Esophagus (tissue), 2 donors: Measurements from ENCODE around the gene FHOD3. TPM values are rescaled to one million over a fixed set of nuclear protein-coding genes. Genes with fewer than 3 reads are reported as not detected.

Experiments
- H3K27ac ChIP-seq, 2 donors: one replicate each; pipeline ENCODE4 v1.5.1; 2013; ENCODE audit warnings: low read depth in 2 of 2, mild to moderate bottlenecking in 2 of 2, inconsistent platforms in 1 of 2, low read length in 1 of 2, moderate library complexity in 1 of 2
- H3K27me3 ChIP-seq, 2 donors: one replicate each; pipeline ENCODE4 v1.6.1; 2013; ENCODE audit warnings: low read length in 2 of 2, control low read depth in 1 of 2, mild to moderate bottlenecking in 1 of 2; ENCODE audit not compliant: insufficient read depth in 2 of 2, control insufficient read depth in 1 of 2
- H3K36me3 ChIP-seq, 2 donors: one replicate each; pipeline ENCODE4 v1.6.1; 2013; ENCODE audit warnings: low read length in 1 of 2; ENCODE audit not compliant: control insufficient read depth in 2 of 2, insufficient read depth in 2 of 2
- H3K4me1 ChIP-seq, 2 donors: one replicate each; pipeline ENCODE4 v1.6.1; 2013; ENCODE audit warnings: low read length in 1 of 2; ENCODE audit not compliant: control insufficient read depth in 2 of 2, insufficient read depth in 2 of 2
- H3K4me3 ChIP-seq, 2 donors: one replicate each; pipeline ENCODE4 v1.5.1; 2013; ENCODE audit warnings: low read length in 2 of 2, mild to moderate bottlenecking in 2 of 2, low read depth in 1 of 2, moderate library complexity in 1 of 2
- H3K9me3 ChIP-seq, 2 donors: one replicate each; pipeline ENCODE4 v1.6.1; 2013; ENCODE audit warnings: mild to moderate bottlenecking in 2 of 2, low read depth in 1 of 2, low read length in 1 of 2, moderate library complexity in 1 of 2; ENCODE audit not compliant: control insufficient read depth in 2 of 2, insufficient read depth in 1 of 2
- WGBS, 2 donors: extraction: QIAGEN DNeasy Blood & Tissue Kit; methylation state at CpG; one replicate each; pipeline ENCODE4 v1.1.7; 2013; 5-methylcytosine and 5-hydroxymethylcytosine counted together
- polyA plus RNA-seq, 2 donors: library from polyadenylated mRNA; stranded (reverse); fragments of 200-250 nt; gene quantifications; one replicate each; pipeline ENCODE4 v1.2.3, GENCODE V29; 2013
- donor health status: healthy with polysubstance abuse.
- donor health status: Bipolar disorder and iron deficiency.

FHOD3 gene
- polyA plus RNA-seq, 2 donors: 3.7 to 11.1 TPM

GRCh38 chr18:36273347-36273746 lies 24.2 kb upstream of the FHOD3 start:
- 93 to 95% methylated on average over 8 of the region's 8 CpGs for WGBS, 2 donors
- H3K36me3 ChIP-seq: peaks cover 0 to 5% of the 10 kb centered on the region in 2 donors
- no peak overlapping the region for H3K27ac ChIP-seq
- H3K27me3 ChIP-seq: no peaks in the 10 kb centered on the region
- no peaks in the 10 kb centered on the region for H3K9me3 ChIP-seq
- H3K4me1 ChIP-seq: no peaks in the 10 kb centered on the region
- no peak overlapping the region for H3K4me3 ChIP-seq

DNA sequence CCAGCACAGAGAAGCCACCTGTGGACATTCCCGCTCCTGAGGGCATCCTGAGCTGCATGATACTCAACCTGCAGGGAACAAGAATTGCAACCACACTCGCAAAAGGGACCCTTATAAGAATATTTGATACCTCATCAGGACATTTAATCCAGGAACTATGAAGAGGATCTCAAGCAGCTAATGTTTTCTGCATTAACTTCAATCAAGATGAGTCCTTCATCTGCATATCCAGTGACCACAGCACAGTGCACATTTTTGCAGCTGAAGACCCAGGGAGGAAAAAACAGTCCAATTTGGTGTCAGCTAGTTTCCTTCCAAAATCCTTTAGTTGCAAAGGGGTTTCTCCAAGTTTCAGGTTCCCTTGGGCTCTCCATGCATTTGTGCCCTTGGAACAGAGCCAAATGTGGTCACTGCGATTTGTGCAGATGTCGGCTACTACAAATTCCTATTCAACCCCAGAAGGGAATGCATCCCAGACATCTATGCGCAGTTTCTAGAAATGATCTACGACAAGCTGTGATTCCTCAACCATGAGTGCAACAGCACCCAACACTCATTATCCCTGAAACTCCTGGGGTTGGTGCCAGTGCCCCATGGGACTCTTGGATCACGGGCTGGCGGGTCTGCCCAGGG lies 23.3 kb upstream of the FHOD3 start:
- Histone ChIP-seq H3K9me3 (no peaks in the 10 kb centered on the region), H3K4me1 (no peaks in the 10 kb centered on the region), H3K27me3 (no peaks in the 10 kb centered on the region), H3K36me3 (peaks cover 0 to 5% of the 10 kb centered on the region in 2 donors), H3K27ac (no peak overlapping the region), H3K4me3 (no peak overlapping the region)
- WGBS, 2 donors: 91 to 96% methylated on average over 8 of the region's 8 CpGs

DNA sequence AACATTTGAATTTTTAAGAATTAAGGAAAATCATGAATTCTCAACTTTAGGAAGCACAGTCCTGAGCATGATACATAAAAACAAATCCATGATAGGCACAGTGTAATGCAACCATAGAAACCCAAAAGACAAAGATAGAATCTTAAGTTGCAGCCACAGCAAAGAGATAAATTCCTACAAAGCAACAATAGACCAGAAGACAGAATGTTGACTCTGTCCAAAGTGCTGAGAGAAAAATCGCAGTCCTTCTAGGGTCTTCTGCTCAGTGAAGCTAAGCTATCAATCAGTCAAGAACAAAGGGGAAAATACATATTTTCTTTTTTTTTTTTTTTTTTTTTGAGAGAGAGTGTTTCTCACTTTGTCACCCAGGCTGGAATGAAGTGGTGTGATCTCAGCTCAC lies 22.0 kb upstream of the FHOD3 start:
- no peaks in the 10 kb centered on the region for H3K27me3 ChIP-seq
- H3K9me3 ChIP-seq: no peaks in the 10 kb centered on the region
- WGBS, 2 donors: 84 to 86% methylated on average over 1 of the region's 1 CpG

GRCh38 chr18:36279001-36279400 lies 18.5 kb upstream of the FHOD3 start:
- no peaks in the 10 kb centered on the region for H3K9me3 ChIP-seq
- 65 to 74% methylated on average over 3 of the region's 3 CpGs for WGBS, 2 donors
- no peak overlapping the region for H3K4me3 ChIP-seq
- no peaks in the 10 kb centered on the region for H3K4me1 ChIP-seq
- H3K27ac ChIP-seq: no peak overlapping the region
- H3K36me3 ChIP-seq: no peaks in the 10 kb centered on the region
- H3K27me3 ChIP-seq: no peaks in the 10 kb centered on the region

More for the DNA sequence above, 22.0 kb upstream of the FHOD3 start:
- H3K4me3 ChIP-seq: no peak overlapping the region
- no peak overlapping the region for H3K27ac ChIP-seq
- H3K36me3 ChIP-seq: no peaks in the 10 kb centered on the region
- H3K4me1 ChIP-seq: no peaks in the 10 kb centered on the region

GRCh38 chr18:36281936-36282335 lies 15.6 kb upstream of the FHOD3 start:
- Histone ChIP-seq H3K4me3 (no peak overlapping the region), H3K27ac (no peak overlapping the region), H3K9me3 (no peaks in the 10 kb centered on the region), H3K27me3 (no peaks in the 10 kb centered on the region), H3K36me3 (no peaks in the 10 kb centered on the region), H3K4me1 (no peaks in the 10 kb centered on the region)
- 49 to 53% methylated on average over 3 of the region's 3 CpGs for WGBS, 2 donors

GRCh38 chr18:36283448-36283847 lies 14.1 kb upstream of the FHOD3 start:
- no peak overlapping the region for H3K4me3 ChIP-seq
- H3K4me1 ChIP-seq: no peaks in the 10 kb centered on the region
- WGBS, 2 donors: 72 to 77% methylated on average over 6 of the region's 6 CpGs

GRCh38 chr18:36284268-36284667 lies 13.2 kb upstream of the FHOD3 start:
- no peaks in the 10 kb centered on the region for H3K4me1 ChIP-seq
- H3K4me3 ChIP-seq: no peak overlapping the region
- H3K27me3 ChIP-seq: no peaks in the 10 kb centered on the region
- no peak overlapping the region for H3K27ac ChIP-seq
- 61 to 76% methylated on average over 4 of the region's 4 CpGs for WGBS, 2 donors
- H3K9me3 ChIP-seq: no peaks in the 10 kb centered on the region
- H3K36me3 ChIP-seq: no peaks in the 10 kb centered on the region

More at GRCh38 chr18:36283448-36283847, 14.1 kb upstream of the FHOD3 start:
- no peaks in the 10 kb centered on the region for H3K27me3 ChIP-seq
- H3K27ac ChIP-seq: no peak overlapping the region
- H3K9me3 ChIP-seq: no peaks in the 10 kb centered on the region
- no peaks in the 10 kb centered on the region for H3K36me3 ChIP-seq

GRCh38 chr18:36284671-36285295 lies 12.7 kb upstream of the FHOD3 start:
- Histone ChIP-seq H3K27me3 (no peaks in the 10 kb centered on the region), H3K27ac (no peak overlapping the region), H3K9me3 (no peaks in the 10 kb centered on the region), H3K4me1 (no peaks in the 10 kb centered on the region), H3K4me3 (no peak overlapping the region), H3K36me3 (no peaks in the 10 kb centered on the region)
- 29% methylated on average over 6 of the region's 6 CpGs for WGBS, 2 donors

DNA sequence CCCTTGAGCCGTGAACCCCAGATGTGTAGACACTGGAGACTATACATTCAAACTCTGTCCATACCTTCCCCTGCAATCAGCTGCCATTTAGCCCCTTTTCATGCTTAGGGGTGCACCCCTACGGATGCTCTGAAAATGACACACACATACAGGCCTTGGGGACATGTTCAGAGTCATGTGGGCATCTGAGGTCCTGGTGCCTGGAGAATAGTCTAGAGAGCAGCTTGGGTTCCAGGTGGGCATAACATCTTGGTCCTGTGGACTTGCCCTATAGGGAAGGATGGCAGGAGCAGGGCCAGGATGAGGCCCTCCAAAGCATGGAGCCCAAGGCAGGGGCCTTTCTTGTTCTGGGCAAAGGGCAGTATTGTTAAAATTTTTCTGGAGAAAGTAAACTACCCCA lies 9.9 kb upstream of the FHOD3 start:
- H3K36me3 ChIP-seq: no peaks in the 10 kb centered on the region
- no peak overlapping the region for H3K4me3 ChIP-seq
- WGBS, 2 donors: 78 to 81% methylated on average over 2 of the region's 2 CpGs
- H3K4me1 ChIP-seq: no peaks in the 10 kb centered on the region
- H3K9me3 ChIP-seq: no peaks in the 10 kb centered on the region
- H3K27ac ChIP-seq: no peak overlapping the region
- no peaks in the 10 kb centered on the region for H3K27me3 ChIP-seq

- peaks cover 0 to under 1% of the 10 kb centered on the region in 2 donors for H3K27me3 ChIP-seq
- no peak overlapping the region for H3K27ac ChIP-seq
- no peaks in the 10 kb centered on the region for H3K36me3 ChIP-seq
- H3K4me1 ChIP-seq: no peaks in the 10 kb centered on the region
- H3K9me3 ChIP-seq: no peaks in the 10 kb centered on the region
- no peak overlapping the region for H3K4me3 ChIP-seq
Observed at GRCh38 chr18:36288689-36289088, 8.8 kb upstream of the FHOD3 start.
